NCI-H510A treated with DMSO at 0.1 percent for 48 hours (cell line): ENCODE measurements around the gene VKORC1.
A peak's percentile ranks its signal among the peaks of the same experiment; 100 is the strongest.

Experiments used
- DNase-seq: peaks from one replicate; lab custom pipeline; 2025; lab: John Stamatoyannopoulos, UW

The VKORC1 gene

GRCh38 chr16:31082368-31083045 lies 12.1 kb downstream of the VKORC1 start:
- DNase-seq, result no peak

GRCh38 chr16:31081428-31082351 lies 12.9 kb downstream of the VKORC1 start:
- DNase-seq, result no peak

- DNase-seq, result no peak
Measured at GRCh38 chr16:31080756-31081419, 13.7 kb downstream of the VKORC1 start.

GRCh38 chr16:31080035-31080629 lies 14.5 kb downstream of the VKORC1 start:
- no peak for DNase-seq

- no peak for DNase-seq
Measured at GRCh38 chr16:31079342-31079944, 15.2 kb downstream of the VKORC1 start.

GRCh38 chr16:31078597-31079341 lies 15.8 kb downstream of the VKORC1 start:
- no peak for DNase-seq

GRCh38 chr16:31077592-31078396 lies 16.8 kb downstream of the VKORC1 start:
- DNase-seq, result no peak

- no peak for DNase-seq
Measured at GRCh38 chr16:31077024-31077423, 17.6 kb downstream of the VKORC1 start.

GRCh38 chr16:31076319-31076718 lies 18.3 kb downstream of the VKORC1 start:
- no peak for DNase-seq

GRCh38 chr16:31074814-31075183 lies 19.8 kb downstream of the VKORC1 start:
- no peak for DNase-seq

- peak; percentile 99 for DNase-seq
Measured at GRCh38 chr16:31073970-31074813, 20.4 kb downstream of the VKORC1 start, which contains the start of the genes ZNF646 and ZNF668. ZNF646 (plus strand) TSS chr16:31074422; CDS start chr16:31076325, 1,903 bp downstream. ZNF668 (minus strand) TSS chr16:31074240; CDS start chr16:31064459, 9,781 bp downstream.

GRCh38 chr16:31073142-31073969 lies 21.2 kb downstream of the VKORC1 start:
- DNase-seq, result peak; percentile 92

- peak; percentile 50 for DNase-seq
Measured at GRCh38 chr16:31072540-31073141, 22.0 kb downstream of the VKORC1 start.

GRCh38 chr16:31071861-31072260 lies 22.7 kb downstream of the VKORC1 start:
- DNase-seq, result no peak

GRCh38 chr16:31067342-31067741 lies 27.3 kb downstream of the VKORC1 start:
- no peak for DNase-seq

- DNase-seq, result no peak
Measured at GRCh38 chr16:31064882-31065461, 29.6 kb downstream of the VKORC1 start.

GRCh38 chr16:31063843-31064611 lies 30.6 kb downstream of the VKORC1 start:
- DNase-seq, result no peak
